NCI-H2107 treated with DMSO at 0.1 percent for 48 hours (cell line): ENCODE data around the gene IL1F10.

ENCODE experiments used
- DNase-seq: peaks from one replicate; lab custom pipeline; 2025; ENCODE audit not compliant: unreplicated experiment; lab: John Stamatoyannopoulos, UW

Gene IL1F10

DNA sequence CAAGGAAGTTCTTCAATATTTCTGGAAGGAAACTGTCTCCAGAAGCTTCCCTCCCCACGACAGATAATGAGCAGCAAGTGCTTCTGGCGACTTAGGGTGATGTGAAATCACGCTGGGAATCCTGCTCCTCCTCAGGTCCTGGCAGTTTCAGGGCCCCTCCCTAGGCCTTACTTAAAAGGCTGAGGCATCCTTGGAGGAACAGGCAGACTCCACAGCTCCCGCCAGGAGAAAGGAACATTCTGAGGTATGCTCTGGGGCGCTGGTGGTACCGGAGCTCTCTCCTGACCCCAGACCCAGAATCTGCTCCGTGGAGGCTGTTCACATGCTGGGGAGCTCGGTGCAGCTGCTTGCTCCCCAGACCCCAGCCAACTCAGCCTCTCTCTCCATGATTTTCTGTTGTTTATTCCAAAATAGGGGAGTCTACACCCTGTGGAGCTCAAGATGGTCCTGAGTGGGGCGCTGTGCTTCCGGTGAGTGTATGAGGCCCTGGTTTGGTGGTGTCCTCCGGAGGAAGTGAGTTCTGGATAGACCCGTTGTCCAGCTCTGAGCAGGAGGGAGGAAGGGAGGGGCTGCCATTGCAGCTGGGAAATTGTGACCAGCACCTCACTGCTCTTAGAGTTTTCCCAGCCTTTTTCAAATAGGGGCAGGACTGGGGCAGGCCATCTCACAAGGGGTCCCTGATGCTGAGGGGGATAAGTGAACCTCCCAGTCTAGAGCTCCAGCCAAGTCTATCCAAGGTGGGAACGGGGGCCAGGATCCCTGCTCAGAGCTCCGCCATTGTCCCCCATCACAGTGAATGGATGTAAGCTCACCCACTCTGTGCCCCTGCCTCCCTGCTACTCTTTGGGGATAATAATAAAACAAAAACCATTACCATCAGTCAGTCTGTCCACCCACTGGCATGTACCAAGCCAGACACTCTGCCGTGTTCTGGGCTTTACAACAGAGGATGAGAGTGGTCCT, 8.5 kb upstream of the IL1F10 start, which contains the start of gene IL36RN:
TSS of gene IL36RN (plus strand) at position 201 of the 963 bp plus-strand sequence. CDS start at position 442, 241 bp downstream.
- no peak for DNase-seq

DNA sequence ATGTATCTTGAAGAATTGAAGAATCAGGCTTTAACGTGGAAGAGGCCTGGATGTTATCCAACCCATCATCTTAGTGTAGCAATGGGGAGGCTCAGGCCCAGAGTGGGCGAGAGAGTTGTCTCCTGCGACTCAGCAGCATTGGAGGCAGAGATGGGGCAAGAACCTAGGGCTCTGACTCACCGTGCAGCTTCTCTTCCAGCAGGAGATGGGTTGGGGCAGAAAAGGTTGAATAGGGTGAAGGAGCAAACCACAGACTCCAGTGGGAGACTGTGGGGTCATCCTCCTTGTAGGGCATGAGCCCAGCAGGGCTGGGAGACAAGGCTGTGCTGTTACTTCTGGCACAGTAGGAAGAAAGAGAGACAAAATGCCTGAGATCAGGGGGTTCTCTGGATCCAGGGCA, 7.4 kb upstream of the IL1F10 start:
- DNase-seq = no peak

DNA sequence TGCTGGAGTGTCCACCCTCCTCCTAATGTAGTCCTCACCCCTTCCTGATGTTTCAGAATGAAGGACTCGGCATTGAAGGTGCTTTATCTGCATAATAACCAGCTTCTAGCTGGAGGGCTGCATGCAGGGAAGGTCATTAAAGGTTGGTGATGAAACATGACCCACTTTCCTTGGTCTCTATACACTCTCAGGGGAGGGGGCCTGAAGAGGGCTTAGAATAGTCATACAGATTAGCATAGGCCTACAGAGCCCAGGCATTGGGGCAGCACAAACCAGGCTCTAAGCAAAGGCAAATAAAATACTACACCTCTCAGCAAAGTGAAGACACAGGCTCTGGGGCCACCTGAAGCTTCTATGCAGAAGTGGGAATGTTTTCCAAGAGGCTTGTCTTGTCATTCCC, 7.0 kb upstream of the IL1F10 start:
- DNase-seq = no peak

DNA sequence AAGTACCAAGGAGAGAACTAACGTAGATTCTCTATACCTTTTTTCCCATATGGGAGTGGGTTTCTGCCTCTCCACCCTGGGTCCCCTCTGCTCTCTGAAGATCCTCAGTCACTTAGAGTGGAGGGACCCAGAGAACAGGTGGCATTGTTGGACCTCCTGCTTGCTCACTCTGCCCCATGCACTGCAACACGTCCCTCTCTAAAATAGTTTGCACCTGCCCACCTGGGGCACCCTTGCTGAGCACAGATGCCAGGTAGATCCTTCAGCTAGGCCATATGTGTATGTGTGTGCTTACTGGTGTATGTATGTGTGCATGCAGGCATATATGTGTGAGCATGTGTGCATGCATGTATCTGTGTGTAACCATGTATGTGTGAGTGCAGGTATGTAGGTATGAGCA, 6.5 kb upstream of the IL1F10 start:
- DNase-seq = no peak

DNA sequence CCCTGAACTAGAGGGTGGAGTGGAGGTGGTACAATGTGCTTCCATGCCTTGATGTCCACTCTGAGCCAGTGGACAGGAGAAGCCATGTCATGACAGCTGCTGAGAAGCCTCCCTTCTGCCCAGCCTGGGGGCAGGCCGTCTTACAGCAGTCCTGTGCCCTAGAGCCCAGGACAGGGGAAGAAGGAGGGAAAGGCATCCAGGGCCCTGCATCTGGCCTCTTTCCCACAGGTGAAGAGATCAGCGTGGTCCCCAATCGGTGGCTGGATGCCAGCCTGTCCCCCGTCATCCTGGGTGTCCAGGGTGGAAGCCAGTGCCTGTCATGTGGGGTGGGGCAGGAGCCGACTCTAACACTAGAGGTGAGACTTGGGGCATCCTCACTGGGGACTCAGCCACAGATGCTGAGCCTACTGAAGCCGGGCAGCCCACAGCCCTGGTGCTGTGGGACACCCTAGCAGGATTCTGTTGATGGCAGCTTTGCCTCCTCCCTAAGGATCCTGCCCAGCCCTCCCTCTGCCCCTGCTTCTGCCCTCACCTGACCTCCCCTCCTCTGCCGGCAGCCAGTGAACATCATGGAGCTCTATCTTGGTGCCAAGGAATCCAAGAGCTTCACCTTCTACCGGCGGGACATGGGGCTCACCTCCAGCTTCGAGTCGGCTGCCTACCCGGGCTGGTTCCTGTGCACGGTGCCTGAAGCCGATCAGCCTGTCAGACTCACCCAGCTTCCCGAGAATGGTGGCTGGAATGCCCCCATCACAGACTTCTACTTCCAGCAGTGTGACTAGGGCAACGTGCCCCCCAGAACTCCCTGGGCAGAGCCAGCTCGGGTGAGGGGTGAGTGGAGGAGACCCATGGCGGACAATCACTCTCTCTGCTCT, 5.6 kb upstream of the IL1F10 start:
- no peak for DNase-seq

DNA sequence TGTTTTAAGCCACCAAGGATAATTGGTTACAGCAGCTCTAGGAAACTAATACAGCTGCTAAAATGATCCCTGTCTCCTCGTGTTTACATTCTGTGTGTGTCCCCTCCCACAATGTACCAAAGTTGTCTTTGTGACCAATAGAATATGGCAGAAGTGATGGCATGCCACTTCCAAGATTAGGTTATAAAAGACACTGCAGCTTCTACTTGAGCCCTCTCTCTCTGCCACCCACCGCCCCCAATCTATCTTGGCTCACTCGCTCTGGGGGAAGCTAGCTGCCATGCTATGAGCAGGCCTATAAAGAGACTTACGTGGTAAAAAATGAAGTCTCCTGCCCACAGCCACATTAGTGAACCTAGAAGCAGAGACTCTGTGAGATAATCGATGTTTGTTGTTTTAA, 3.5 kb upstream of the IL1F10 start:
- DNase-seq = no peak

DNA sequence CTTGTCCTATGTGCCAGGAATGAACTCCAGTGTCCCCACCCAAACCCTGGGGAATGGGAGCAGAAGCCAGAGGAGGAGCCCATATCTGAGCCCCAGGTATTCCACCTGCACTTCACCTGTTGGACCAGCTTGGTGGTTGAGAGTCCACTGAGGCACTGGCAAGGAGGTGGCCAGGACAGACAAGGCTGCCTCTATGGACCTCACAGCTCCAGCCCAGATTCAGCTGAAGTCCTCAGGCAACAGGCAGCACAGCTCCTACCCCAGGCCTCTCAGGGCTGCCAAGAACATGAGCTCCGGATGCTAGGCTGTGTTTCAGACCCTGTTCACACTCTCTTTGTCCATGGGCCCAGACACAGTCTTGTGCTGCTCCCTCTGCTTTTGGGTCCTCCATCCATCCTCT, 2.9 kb upstream of the IL1F10 start:
- no peak for DNase-seq

DNA sequence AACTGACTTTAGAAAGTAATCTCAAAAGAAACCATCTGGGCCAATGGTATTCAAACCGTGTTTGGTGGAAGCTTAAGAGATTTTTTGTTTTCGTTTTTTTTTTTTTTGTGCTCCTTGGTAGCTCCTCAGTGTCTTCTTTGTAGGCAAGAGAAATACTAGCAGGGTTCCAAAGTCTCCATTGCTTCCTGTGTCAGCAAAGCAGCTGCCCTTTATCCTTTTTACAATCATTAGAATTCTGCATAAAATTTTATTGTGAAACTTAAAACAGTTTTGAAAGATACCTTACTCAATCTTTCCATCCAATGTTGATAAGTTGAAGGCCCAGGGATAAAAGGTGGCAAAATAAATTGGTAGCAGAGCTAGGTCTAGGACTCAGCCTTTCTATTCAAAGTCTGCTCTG, 479 bp downstream of the IL1F10 start:
- no peak for DNase-seq

DNA sequence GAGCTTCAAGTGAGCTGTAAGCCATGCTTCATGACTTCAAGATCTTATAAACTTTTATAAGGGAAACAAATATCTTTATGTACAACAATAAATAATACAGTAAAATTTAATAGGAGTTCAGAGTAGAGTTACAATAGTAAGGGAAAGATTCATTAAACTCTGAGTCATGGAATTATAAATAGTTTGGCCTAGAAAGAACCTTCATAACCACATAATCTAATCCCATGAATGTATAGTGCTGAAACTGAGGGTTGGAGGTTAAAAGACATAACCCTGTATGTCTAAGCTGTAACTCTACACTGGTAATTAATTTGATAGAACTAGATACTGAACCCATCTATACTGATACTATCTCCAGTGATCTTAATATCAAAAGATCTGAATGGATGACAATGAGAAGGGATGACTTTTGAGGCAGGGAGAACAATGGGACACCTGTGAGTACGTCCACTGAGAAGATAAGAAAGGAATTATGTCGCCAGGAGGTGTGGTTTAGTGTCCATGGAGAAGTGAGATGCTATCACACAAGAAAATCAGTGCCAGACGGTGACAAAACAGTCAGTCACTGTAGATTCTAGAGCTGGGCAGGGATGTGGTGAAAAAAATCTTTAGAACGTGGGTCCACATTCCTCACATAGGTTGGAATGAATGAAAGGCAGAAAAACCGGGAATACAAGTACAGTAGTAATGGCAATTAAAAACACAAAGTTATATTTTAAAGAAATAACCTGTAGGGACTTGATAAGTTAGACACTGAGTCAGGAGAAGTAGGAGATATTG, 1.1 kb downstream of the IL1F10 start:
- DNase-seq = no peak

DNA sequence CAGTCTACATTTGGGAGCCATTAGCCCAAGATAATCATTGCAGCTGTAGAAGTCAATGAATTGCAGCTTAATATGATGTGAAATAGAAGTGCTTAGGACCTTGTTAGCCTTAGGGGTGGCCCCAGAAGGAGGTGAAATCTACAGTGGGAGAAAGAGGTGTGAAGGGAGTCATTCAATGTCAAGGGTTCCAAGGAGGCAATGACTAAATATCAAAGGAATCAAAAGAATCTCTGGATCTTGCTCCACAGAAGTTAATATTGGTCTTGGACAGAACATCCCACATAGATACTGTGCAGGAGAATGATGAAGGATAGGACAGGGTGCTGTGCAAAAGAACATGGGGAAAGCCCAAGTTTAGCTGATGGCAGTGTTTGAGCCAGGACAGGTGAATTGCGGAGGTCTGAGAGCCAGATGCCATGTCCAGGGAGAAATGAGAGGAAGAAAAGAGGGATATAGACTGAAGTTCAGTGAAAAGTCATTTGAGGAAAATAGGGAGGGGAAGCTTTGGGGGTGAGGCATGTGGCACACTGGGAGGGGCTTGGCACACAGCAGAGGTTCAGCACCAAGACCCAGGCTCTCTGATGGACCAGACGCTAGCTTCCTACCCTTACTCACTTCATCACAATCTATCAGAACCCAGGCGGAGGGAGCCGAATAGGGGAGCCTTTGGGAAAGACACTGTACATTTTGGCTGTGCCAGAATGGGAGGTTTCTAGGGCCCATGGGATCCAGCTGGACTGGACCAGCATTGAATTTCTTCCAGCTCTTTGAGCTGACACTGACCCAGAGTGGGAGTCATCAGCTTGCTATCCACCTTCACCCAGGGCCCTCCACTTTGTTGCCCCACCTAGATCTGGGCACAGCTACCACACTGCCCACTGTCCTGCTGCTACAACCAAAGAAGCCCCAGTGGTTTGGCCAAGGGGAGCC, 2.2 kb downstream of the IL1F10 start:
- no peak for DNase-seq

DNA sequence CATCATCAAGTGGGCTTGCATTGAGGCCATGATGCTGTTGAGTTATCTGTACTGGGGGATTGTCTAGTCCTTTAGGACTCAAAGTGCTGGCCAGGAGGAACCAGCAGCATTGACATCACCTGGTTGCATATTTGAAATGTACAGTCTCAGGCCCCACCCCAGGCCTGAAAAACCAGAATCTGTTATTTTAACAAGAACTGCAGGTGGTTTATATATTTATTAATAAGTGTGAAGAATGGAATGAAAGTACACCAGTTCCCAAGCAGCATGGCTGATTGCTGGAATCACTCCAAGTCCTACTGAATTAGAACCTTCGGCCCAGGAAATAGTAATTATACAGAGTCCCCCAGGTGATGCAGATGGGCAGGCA, 2.8 kb downstream of the IL1F10 start:
- no peak for DNase-seq

DNA sequence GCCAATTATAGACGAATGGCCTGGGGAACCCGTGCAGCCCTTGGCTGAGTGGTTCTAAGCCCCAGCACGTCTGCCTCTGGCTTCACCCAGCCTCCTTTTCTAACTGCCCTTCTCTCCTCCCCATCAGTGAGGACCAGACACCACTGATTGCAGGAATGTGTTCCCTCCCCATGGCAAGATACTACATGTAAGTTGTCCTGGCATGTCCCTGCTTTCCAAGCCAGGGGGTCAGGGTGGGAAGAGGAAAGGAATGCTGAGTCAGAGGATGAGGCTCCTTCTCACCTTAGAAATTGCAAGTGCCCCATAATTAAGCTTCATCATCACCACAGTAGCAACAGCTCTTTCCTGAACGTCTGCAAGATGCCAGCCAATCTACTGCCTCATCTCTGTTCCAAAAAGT, 4.8 kb downstream of the IL1F10 start:
- no peak for DNase-seq

DNA sequence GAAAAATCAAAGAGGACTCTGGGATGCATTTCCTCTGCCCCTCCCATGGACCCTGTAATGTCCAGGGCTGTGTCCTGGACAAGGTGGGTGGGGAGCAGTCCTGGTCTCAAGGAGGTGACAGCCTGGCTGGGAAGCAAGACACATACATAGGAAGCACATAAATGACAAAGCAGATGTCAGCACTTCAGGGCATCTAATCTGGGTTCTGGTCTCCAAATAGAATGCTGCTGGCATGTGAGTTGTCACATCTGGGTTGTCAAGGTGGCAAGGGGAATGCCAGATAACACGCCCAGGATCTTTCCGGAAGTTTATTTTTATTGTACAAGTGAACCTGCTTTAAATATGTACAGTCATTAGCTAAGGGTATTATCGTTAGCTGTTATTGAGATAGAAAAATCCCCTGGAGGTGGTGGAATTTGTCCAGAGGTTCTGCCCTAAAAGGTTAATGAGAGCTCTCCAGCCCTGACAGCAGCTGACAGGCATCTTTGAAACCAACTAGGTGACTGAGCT, 5.6 kb downstream of the IL1F10 start:
- no peak for DNase-seq

DNA sequence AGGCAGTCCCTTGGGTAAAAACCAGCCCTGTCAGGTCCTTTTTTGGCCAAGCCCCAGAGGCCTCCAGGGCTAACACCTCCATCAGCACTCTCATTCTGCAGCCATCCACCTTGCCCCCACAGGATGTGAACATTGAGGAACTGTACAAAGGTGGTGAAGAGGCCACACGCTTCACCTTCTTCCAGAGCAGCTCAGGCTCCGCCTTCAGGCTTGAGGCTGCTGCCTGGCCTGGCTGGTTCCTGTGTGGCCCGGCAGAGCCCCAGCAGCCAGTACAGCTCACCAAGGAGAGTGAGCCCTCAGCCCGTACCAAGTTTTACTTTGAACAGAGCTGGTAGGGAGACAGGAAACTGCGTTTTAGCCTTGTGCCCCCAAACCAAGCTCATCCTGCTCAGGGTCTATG, 7.3 kb downstream of the IL1F10 start:
- no peak for DNase-seq

DNA sequence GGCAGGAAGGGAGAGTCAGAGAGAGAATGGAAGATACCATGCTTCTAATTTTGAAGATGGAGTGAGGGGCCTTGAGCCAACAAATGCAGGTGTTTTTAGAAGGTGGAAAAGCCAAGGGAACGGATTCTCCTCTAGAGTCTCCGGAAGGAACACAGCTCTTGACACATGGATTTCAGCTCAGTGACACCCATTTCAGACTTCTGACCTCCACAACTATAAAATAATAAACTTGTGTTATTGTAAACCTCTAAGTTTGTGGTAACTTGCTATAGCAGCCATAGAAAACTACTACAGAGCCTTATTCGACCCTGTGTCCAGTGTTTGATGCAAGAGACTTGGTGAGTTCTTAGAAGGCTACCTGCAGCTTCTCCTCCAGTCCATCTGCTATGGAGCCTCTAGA, 7.8 kb downstream of the IL1F10 start:
- no peak for DNase-seq

DNA sequence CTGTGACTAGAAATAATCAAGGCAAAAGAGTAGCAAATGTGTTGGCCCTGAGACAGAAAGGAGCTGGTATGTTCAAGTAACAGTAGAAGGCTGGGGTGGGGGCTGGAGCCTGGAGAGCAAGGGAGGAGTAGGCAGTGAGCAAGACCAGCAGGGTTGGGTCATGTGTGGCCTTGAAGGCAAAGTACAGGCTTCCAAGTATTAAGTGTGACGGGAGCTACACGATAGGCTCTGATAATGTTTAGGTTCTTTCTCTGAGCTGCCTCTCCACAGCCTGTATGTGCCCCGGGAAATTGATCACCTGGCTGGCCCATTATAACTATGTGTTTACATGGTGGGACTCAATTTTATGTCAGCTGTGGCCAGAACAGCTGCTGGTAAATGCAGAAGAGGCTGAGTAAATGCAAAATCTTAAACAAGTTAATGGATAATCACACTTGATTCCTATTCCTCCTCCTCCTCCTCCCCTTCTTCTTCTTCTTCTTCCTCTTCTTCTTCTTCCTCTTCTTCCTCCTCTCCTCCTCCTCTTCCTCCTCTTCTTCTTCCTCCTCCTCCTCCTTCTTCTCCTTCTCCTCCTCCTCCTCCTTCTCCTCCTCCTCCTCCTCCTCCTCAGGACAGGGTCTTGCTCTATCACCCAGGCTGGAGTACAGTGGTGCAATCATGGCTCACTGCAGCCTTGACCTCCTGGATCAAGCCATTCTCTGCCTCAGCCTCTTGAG, 9.3 kb downstream of the IL1F10 start:
- no peak for DNase-seq

DNA sequence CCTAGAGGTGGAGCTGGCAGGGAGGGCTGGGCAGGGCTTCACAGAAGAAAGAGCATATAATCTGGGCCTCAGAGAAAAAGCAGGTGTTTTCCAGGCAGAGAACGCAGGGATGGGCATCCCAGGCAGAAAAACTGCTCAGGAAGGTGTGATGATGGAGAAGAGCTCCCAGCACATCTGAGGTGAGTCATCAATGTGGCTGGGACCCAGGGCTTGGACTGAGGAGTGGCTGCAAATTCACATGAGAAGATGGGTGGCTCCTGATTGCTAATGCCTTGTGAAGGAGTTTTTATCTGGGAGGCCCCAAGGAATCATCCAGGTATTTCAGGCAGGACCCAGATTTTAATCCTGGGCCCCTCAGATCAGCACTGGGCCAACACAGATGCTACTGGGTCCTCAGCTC, 10.2 kb downstream of the IL1F10 start:
- no peak for DNase-seq

DNA sequence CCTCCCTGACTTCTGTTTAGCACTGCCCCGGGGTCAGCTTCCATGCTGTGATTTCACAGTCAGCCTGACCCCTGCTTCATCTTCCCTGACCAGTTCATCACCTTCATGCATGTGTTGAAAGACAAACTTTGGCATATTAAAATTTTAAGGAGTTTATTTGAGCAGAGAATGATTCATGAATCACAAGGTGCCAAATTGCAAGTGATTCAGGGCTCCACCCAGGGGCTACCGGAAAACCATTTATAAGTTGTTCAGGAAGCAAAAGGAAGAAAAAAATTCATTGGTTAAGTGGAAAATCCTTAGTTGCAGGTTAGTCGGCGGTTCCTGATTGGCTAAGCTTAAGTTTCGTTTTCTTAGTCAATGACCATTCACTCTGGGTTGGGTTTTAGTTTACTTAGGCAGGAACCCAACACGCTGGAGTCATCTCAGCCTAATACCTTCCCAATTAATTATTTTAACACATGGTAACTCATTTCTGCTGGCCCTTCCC, 10.6 kb downstream of the IL1F10 start:
- no peak for DNase-seq

DNA sequence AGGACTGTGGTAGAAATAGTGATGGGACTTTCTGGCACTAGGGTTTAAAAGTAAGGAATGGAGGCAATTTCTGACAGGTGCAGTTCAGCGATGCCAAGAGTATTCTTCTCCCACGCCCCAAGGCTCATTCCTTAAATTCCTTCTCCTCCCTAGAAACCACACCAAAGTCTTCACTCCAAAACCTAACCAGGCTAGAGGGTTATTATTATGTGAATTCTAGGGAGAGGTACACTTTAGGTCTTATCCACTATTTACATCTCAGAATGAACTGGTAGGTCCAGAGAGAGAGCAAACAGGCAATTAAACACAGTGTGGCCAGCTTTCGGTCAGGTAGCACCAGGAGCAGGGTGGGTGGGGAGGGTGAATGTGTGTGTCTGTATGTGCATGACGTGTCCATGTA, 11.4 kb downstream of the IL1F10 start:
- no peak for DNase-seq
